Stimulated activated CD4-positive, alpha-beta T cell treated with anti-CD3 and anti-CD28 coated beads, Interleukin-15, amount 100 ng/mL, for 48 hours (primary cell): ENCODE measurements around the gene MMP11.

ENCODE experiments used
- DNase-seq, 2 donors: peaks; one replicate each; pipeline ENCODE4 v3.0.0-alpha.2; 2020; ENCODE audit warnings: low read depth in 2 of 2

The MMP11 gene

DNA sequence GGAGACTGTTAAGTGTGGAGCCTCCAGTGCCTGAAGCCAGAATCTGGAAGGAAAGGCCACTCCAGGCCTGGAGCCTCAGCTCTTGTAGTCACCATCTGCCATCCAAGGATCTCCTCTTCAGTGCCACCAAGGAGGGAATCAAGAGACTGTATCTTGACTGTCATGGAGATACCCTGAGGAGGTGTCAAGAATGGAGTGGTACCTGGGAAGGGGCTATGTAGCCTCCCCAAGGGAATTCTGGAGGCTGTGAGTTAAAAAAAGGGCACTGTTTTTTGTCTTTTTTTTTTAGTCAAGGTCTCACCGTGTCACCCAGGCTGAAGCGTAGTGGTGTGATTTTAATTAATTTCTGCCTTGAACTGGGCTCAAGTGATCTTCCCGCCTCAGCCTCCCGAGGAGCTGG lies 13.1 kb upstream of the MMP11 start:
- no peak for DNase-seq

DNA sequence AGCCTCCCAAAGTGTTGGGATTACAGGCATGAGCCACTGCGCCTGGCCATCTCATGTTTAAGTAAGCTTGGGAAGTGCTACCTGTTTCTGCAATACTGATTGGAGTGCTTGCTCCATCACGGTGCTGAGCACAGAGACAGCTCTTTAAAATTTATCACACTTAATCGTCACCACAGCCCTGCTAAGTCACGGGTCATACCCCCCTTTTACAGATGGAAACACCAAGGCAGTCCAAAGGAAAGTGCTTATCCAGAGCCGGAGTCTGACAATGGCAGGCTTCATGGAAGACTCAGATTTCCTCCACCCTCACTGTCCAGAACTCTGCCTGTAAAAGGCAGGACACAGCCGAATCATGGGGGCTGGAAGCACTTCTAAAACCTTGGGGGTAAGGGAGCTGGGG lies 12.6 kb upstream of the MMP11 start:
- no peak for DNase-seq

DNA sequence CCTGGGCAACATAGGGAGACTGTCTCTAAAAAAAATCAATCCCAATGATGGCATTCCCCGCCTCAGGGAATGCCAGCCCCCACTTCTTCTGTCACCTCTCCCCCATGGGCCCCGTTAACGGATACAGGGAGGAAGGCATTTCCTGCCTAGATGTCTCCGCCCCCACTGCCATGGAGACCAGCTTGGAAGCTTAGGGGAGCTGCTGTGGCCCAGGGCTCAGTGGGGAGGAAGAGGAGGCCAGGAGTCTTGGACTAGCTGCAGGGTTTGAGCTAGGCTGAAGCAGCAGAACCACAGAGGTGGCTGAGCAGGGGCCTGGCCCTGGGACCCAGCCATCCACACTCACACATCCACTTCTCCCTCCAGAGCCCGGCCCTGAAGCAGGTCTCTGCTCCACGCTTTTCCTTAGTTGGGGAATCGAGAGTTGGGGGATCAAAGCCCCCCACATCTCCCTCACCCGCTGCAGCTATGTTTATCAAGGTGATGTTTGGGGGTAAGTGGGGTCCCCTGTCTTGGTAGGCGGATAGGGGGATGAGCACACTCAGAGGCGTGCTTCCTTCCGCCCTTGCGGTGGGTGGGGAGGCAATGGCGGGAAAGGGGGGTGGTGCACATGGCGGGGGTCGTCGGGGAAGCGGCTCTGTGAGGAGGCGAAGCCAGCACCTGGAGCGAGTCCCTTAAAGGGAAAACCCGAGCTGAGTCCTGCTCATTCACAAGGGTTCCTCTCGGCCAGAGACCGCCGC lies 9.6 kb upstream of the MMP11 start, which contains the start of gene C22orf15:
C22orf15 (plus strand) TSS at position 149 of the 737 bp plus-strand sequence; CDS start at position 466, 317 bp downstream.
- DNase-seq: no peak

DNA sequence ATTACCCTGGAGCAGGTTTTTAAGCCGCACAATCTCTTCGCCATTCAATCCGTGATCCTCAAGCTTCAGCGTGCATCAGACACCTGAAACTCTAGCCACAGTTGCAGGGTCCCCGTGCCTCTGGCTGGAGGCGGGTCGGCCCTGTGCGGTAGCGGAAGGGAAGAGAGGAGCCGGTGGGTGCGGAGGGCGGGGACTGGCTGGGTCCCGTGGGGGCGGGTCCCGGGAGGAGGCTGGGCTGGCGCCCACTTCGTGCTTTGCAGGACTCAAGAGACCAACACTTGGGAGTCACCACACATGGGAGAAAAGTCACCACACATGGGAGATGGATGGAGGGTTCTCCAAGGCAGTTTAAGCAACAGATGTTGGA lies 9.1 kb upstream of the MMP11 start:
- DNase-seq: no peak

DNA sequence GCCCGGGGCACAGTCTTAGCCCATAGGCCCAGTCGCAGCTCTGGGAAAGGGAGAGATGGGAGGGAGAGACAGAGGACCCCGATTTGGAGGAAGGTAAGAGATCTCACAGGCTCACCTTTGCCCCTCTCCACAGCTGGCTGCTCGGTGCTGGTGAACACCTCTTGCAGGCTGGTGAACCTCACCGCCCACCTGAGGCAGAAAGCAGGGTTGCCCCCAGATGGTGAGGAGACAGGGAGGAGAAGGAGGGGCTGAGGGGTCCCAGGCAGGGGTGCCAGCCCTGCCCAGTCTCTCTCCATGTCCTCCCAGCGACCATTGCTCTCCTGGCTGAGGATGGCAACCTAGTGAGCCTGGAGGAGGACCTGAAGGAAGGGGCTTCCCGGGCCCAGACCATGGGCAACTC lies 8.7 kb upstream of the MMP11 start:
- no peak for DNase-seq

DNA sequence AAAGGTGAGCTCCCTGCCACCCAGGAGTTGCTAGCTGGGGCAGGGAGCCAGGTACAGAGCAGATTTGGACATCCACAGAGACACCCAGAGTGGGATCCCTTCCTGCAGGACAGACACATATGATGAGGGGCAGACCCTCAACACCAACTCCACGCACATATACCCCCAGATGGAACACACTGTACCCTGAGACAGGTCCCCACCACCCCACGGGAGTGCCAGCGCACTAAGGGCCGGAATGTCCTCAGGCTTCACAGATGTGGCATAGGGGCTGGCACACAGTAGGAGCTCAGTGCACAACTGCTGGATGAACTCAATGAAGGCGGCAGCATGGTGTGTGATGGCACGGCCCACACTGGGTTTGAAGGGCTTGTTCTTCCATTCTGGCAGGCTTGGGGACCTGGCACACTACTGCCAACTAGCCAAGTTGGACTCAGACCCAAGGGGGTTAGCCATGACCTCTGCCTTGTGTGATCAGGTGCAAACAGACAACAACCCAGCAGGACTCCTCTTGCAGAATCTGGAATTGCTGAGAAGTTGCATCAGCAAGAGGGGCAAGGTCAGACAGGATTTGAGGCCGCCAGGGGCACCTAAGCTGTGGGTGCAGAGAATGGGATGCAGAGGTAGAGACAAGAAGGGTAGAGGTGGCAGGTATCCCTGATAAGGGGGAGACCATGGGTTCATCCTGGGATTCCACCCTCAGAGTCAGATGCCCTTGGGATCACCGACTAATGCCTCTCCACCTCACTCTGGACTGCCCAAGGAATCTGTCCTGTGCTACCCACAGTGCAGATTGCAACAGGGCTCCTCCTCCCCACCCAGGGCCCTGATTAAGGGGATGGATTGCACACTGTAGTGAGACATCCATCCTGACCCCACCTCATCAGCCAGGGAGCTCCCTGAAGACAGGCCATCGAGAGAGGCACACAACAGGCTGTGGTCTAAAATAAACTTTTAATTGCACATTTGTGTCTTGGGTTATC lies 7.5 kb upstream of the MMP11 start:
- DNase-seq: no peak

DNA sequence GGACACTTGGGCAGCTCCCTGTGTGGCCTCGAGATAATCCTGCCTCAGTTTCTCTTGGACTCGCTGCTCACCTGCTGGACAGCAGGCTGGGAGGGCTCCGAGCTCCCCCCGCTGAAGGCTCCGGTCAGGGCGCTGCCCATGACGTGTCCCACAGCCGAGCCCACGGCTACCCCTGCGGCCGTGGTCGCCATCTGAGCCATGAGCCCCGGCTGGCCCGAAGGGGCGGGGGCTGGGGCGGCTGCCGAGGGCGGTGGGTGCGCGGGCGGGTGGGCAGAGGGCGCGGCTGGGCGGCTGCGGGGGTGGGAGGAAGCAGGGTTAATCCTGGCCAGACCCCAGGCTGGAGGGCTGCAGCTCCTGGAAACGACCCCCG lies 5.4 kb upstream of the MMP11 start:
- DNase-seq: no peak

DNA sequence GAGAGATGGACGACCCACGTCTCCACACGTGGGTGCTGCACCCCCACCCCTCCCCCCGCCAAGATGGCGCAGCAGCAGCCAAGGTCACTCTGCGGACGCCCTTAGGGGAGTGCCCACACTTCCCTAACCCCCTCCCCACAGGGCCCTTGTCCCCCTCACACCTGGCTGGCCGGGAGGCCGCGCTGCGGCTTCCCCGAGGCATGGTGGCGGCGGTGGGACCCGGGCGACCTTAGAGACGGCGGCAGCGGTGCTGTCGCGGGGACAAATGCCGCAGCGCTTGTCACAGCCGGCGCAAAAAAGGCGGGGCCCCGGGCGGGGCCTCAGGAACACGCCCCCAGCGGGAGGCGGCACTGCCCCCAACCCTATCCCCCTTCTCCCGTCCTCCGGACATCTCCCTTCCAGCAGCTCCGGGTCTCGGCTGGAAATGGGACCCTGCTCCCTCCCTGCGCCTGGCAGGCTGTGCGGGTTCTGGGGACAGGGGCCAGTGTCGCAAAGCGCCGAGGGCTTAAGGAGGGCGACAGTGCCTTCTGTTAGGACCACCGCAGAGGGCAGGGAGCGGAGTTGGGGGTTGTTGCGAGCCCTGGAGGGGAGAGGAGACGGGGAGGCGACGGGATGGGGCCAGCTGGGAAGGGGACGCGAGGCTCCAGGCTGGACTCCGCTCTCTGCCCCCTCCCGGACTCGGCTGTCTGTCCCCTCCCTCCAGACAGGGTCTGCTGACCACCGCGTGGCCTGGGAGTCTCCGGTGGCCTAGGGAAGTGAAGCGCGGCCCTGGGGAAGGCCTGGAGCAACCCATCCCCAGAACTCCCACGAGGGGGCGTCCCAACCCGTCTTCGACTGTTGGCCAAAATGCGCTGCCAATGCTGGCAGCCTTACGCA lies 4.7 kb upstream of the MMP11 start, which contains the start of gene CHCHD10:
CHCHD10 (minus strand) TSS at position 300 of the 876 bp plus-strand sequence; CDS start at position 202, 98 bp downstream.
- DNase-seq: peak; percentile 60 to 74

DNA sequence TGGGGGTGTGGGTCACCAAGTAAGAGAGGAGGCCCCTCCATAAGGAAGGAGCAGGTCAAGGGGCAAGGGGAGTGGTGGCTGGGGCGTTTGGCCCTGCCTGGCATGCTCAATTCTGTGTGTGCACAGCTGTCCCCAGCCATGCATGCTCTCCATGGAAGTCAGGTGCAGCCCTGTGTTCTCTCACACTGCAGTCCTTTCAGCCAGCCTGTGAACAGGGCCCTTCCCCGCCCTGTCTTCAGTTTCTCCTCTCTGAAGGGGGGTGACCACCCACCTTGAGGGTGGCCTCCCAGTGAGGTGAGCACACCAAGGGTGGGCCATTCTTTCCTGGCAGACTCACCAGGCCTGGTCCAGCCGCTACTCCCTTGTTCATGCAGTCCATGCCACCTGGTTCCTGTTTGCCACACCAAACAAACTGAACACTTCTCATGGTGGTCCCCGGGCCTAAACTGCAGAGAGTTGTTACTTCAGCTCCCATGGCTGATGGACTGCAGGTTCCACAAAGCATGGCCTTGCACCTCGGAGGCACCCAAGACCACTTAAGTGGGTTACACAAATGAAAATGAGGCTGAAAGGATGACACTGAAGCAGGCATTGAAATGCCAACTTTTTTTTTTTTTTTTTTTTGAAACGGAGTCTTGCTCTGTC lies 3.2 kb upstream of the MMP11 start:
- DNase-seq: no peak

DNA sequence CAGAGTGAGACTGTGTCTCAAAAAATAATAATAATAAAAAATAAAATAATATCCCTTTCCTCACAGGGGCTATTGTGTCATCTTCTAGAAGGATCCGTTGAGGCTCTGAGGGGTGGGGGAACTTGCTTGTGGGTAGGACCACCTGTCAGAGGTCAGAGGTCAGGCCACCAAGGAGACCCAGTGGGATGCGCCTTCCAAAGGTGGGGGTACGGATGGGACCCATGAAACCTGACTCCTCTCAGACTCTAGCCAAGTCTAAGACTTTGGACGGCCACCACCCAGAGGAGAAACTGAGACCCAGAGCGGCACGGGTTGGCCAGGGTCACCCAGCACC lies 367 bp upstream of the MMP11 start:
- DNase-seq: no peak

DNA sequence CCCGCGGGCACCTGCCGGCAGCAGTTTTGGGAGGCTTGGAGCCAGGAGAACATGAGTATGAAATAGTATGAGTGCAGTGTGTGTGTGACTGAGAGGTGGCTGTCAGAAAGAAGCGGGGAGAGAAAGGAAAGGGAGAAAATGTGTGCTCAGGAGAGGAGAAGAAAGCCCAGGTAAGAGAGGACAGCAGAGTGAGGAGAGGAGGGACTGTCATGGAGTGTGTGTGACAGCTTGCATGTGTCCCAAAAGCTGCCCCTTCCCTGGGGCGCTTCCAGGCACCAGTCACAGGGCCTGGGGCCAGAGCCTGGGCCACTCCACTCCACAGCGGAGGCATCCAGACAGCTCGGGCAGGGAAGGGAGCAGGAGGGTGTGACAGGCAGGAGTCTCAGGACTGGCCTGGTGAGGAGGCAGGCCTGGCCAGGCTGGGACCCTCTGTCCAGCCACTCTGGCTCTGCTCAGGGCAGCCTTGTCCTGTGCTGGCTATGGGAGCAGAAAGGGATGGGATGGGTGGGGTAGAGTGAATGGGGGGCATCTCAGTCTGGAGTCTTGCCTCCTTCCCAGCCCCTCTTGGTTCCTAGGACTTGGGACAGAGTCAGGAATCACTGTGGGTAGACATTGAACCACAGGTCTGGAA lies 949 bp downstream of the MMP11 start:
- no peak for DNase-seq

DNA sequence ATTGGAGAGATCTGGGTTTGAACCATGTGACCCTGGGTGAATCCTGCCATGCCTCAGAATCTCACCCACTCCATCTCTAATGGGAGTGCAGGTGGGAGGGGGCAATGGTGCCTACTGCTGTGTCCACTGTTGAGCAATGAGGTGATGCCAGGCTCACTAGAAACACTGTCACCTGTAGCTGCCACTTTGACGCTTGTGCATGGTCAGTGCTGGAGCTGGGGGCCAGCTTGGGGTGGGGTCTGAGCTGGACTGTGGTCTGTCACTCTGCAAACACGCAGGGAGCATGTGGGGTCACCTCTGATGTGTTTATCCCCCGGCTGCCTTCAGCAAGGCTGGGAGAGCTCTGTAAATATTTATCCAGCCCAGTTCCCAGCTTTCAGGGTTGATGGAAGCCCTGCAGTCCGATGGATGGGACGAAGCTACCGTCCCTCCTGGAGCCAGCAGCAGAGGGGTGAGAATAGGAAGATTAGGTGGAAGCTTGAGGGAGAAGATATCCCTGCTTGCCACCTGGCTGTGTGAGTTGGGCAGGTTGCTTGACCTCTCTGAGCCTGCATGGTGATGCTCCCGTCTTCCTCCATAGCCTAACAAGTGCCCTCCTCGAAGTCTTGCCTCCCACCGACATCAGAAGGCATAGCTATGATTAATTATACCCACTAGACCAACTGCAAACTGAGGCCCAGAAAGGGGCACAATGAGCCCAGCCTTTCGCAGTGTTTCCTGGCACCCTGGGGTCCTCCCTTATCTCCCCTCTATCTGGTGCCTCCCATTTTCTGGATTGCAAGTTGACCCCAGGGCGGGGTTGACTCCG lies 1.7 kb downstream of the MMP11 start:
- DNase-seq: no peak

DNA sequence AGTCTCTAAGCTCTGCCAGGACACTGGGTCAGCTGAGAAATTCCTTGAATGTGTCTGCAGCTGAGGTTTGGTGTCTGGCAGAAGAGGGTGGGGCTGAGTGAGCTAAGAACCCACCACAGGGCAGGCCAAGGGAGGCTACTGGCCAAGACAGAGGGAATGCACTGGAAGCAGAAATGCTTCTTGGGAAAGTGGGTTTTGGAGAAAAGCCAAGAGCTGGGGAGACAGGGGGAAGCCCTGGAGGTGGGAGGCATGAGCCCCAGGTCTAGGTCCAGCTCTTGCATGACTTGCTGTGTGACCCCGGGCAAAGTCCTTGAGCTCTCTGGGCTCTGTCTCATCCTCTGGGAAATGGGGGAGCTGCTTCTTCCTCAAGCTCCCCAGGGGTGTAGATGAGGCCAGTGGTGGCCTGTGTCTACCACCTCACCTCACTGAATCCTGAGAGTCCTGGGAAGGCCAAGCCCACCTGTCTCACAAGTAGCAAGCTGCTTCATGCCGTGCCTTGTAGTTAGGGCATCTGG lies 2.3 kb downstream of the MMP11 start:
- no peak for DNase-seq

DNA sequence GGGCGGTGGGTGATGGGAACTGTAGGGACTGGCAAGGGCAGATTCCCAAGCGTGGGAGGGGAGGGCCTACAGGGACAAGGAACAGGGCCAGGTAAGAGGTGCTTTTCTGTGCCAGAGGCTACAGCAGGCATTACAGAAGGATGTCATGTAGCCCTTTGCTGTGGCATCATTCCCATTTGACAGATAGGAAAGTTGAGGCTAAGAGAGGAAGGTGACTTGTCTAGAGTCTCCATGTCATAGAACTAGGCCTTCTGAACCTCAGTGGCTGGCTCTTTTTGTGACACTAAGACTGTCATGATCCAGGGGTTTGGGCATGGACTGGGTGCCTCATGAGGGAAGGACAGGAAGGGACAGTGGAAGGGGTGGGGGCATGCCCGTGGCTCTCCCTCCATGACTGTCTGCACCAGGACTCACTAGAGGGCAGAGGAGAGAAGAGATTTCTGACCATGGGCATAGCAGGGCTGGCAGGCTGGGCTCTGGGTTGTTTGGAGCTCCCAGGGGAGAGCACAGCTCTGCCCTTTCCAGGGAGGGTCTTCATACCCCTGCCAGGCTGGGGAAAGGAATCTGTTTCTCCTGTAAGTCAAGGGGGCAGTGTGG lies 3.2 kb downstream of the MMP11 start:
- DNase-seq: no peak

DNA sequence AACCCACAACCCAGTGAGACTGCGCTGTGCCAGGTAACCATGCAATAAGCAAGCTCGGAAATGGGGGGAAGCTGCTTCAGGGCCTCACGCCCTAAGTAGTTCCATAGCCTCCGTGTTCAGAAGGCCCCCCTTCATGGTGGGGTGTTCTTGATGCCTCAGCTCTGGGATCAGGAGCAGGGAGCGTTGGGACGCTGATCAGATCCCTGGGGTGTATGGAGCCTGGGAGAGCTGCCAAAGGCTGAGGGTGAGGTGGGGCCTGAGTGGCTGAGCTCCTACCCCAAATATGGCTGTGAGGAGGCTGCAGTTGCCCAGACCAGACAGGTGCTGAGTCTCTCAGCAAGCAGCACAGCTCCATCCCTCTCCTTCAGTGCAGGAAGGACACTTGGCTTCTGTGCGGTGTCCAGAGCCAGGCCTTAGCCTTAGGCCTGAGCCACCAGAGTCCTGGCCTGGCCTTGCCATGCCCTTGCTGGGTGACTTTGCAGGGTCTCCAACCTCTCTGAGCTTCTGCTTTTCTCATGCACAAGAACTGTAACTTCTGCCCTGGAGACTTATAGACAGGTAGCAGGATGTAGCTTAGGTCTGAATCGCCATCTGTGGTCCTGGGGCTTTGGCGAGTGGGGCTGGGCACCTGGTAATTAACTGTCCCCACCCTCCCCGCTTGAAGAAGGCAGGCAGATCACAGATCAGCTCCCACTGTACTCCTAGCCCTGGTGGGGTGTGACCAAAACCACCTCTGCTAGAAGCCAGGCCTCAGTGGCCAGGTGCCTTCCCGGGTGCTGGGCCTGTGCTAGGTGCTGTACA lies 5.3 kb downstream of the MMP11 start:
- no peak for DNase-seq

DNA sequence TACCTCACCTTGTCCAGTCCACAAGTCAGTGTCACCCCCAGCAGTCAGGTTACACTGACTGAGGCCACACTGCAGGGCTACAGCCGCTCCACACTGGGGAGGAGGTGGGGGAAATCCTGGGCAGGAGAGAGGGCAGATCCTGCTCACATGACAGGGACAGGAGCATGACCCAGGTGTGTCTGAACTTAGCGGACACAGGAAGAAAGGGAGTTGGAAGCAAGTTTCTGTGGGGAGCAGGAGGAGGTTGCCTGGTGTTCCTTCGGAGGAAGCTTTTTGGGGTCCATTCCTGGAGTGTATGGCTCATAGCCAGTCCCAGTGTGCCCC lies 5.9 kb downstream of the MMP11 start:
- DNase-seq: no peak

DNA sequence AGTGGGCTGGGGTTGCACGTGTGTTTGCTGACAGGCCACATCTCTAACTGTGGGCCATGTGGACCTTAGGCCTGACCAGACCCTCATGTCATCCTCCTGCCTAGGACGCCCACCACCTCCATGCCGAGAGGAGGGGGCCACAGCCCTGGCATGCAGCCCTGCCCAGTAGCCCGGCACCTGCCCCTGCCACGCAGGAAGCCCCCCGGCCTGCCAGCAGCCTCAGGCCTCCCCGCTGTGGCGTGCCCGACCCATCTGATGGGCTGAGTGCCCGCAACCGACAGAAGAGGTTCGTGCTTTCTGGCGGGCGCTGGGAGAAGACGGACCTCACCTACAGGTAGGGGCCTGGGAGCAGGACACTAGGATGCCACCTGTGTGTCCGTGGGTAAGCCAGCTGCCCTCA lies 6.4 kb downstream of the MMP11 start:
- DNase-seq: no peak

DNA sequence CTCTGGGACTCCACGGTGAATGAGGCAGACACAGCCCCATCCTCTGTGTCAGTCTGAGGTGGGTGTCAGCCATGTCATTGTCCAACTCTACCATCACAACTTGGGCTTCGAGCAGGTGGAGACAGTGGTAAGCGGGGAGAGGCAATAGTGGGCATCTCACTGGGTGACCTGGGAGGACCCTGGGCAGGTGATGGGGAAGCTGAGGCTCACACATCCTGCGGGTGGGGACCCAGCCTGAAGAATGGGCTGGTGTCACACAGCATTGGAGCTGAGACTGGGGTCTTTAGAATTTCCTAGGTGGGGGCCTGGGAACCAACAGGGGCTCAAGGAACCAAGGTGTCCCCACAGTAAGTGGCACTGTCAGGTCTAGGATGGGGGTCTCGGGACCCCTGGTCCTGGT lies 7.1 kb downstream of the MMP11 start:
- no peak for DNase-seq
